ENCODE results near the gene RAB11FIP4.
A peak's percentile ranks its signal among the peaks of the same experiment; 100 is the strongest.
"Not testable (repeated sequence)": the region's sequence is repeated elsewhere in the genome, so short reads cannot be mapped to it uniquely, and the experiment has no call there.

Gene RAB11FIP4

DNA sequence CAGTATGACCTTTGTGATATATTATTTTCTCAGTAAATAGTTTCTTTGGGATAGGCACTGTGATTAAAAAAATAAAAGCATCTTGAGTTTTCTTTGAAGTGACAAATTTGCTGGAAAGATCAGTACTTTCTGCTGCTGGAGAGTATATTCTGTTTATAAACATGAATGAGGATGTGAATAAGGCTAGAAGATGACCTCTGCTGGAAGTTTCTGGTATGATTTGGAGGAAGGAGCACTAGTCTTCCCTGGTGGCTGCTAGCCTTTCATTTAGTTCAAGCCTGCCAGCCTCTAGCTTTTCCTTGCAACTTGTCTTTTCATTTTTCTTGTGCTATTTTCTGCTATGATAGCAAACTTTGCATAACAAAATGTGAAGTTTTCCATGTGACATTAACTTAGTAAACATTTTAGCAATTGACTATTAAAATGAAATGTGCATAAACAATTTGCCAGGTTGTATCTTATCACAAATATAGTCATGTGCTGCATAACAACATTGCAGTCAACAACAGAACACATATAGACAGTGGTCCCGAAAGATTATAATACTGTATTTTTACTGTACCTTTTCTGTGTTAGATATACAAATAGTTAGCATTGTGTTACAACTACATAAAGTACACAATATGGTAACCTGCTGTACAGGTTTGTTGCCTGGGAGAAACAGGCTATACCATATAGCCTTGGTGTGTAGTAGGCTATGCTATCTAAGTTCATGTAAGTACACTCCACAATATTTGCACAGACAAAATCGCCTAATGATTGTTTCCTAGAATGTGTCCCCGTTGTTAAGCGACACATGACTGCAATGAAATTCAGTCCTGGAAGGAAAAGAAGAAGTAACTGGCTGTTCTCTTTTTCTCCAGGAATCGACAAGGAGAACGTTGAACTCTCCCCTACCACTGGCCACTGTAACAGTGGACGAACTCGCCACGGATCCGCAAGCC, 18.1 kb upstream of the RAB11FIP4 start:
- Histone ChIP-seq H3K9ac (ENCODE audit: low read depth, low read length) (no peak overlapping the region), H3K4me1 (ENCODE audit: control insufficient read depth, insufficient read depth, low read length) (peaks cover 35% of the 10 kb centered on the region), H3K27me3 (ENCODE audit: control insufficient read depth, insufficient read depth, low read length) (no peaks in the 10 kb centered on the region), H3K27ac (ENCODE audit: low read depth, low read length) (peak overlapping the region; percentile 3), H3K4me3 (ENCODE audit: low read depth, low read length) (no peak overlapping the region), H3K36me3 (ENCODE audit: control insufficient read depth, insufficient read depth, low read length) (peaks cover 7% of the 10 kb centered on the region; the same call in 1 of the 2 replicates), H3K9me3 (ENCODE audit: control insufficient read depth, insufficient read depth, low read length) (no peaks in the 10 kb centered on the region)

DNA sequence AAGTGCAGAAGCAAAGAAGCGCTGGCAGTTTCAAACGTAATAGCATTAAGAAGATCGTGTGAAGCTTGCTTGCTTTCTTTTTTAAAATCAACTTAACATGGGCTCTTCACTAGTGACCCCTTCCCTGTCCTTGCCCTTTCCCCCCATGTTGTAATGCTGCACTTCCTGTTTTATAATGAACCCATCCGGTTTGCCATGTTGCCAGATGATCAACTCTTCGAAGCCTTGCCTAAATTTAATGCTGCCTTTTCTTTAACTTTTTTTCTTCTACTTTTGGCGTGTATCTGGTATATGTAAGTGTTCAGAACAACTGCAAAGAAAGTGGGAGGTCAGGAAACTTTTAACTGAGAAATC, 17.4 kb upstream of the RAB11FIP4 start:
- no peak overlapping the region for H3K27ac ChIP-seq (ENCODE audit: low read depth, low read length)
- no peaks in the 10 kb centered on the region for H3K27me3 ChIP-seq (ENCODE audit: control insufficient read depth, insufficient read depth, low read length)
- H3K36me3 ChIP-seq (ENCODE audit: control insufficient read depth, insufficient read depth, low read length): peaks cover 7% of the 10 kb centered on the region; the same call in 1 of the 2 replicates
- no peak overlapping the region for H3K9ac ChIP-seq (ENCODE audit: low read depth, low read length)
- no peaks in the 10 kb centered on the region for H3K9me3 ChIP-seq (ENCODE audit: control insufficient read depth, insufficient read depth, low read length)
- H3K4me3 ChIP-seq (ENCODE audit: low read depth, low read length): no peak overlapping the region
- peaks cover 36% of the 10 kb centered on the region for H3K4me1 ChIP-seq (ENCODE audit: control insufficient read depth, insufficient read depth, low read length)

DNA sequence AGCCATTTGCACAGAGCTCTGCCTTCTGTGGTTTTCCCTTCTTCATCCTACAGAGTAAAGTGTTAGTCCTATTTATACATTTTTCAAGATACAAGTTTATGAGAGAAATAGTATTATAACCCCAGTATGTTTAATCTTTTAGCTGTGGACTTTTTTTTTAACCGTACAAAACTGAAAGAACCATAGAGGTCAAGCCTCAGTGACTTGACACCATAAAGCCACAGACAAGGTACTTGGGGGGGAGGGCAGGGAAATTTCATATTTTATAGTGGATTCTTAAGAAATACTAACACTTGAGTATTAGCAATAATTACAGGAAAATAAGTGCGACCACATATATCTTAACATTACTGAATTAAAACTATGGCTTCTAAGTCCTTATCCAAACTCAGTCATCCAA, 17.0 kb upstream of the RAB11FIP4 start:
- no peaks in the 10 kb centered on the region for H3K27me3 ChIP-seq (ENCODE audit: control insufficient read depth, insufficient read depth, low read length)
- H3K27ac ChIP-seq (ENCODE audit: low read depth, low read length): no peak overlapping the region
- H3K9ac ChIP-seq (ENCODE audit: low read depth, low read length): no peak overlapping the region
- H3K4me1 ChIP-seq (ENCODE audit: control insufficient read depth, insufficient read depth, low read length): peaks cover 35% of the 10 kb centered on the region
- H3K4me3 ChIP-seq (ENCODE audit: low read depth, low read length): no peak overlapping the region
- H3K9me3 ChIP-seq (ENCODE audit: control insufficient read depth, insufficient read depth, low read length): no peaks in the 10 kb centered on the region
- H3K36me3 ChIP-seq (ENCODE audit: control insufficient read depth, insufficient read depth, low read length): peaks cover 7% of the 10 kb centered on the region; the same call in 1 of the 2 replicates

DNA sequence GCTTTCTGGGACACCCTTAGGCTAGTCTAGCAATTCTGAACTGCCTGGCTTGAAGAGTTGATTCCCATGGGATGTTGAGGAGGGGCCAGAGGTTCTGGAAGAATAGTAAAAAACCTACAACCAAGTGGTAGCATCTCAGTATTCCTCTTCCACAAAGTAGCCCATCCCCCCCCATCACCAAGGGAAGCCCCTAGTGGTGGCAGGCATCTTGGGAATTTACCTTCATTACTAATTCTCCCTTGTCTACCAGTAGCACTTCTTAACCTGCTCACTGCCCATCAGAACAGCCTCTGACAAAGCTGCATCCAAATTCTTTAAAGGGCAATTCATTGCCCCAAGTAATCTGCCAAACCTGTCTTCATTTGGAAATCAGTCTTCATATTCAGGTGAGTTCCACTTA, 12.8 kb upstream of the RAB11FIP4 start:
- Histone ChIP-seq H3K27me3 (ENCODE audit: control insufficient read depth, insufficient read depth, low read length) (no peaks in the 10 kb centered on the region), H3K9ac (ENCODE audit: low read depth, low read length) (no peak overlapping the region), H3K4me1 (ENCODE audit: control insufficient read depth, insufficient read depth, low read length) (peaks cover 27% of the 10 kb centered on the region), H3K36me3 (ENCODE audit: control insufficient read depth, insufficient read depth, low read length) (peaks cover 7% of the 10 kb centered on the region; the same call in 1 of the 2 replicates), H3K27ac (ENCODE audit: low read depth, low read length) (no peak overlapping the region), H3K4me3 (ENCODE audit: low read depth, low read length) (no peak overlapping the region), H3K9me3 (ENCODE audit: control insufficient read depth, insufficient read depth, low read length) (no peaks in the 10 kb centered on the region)

DNA sequence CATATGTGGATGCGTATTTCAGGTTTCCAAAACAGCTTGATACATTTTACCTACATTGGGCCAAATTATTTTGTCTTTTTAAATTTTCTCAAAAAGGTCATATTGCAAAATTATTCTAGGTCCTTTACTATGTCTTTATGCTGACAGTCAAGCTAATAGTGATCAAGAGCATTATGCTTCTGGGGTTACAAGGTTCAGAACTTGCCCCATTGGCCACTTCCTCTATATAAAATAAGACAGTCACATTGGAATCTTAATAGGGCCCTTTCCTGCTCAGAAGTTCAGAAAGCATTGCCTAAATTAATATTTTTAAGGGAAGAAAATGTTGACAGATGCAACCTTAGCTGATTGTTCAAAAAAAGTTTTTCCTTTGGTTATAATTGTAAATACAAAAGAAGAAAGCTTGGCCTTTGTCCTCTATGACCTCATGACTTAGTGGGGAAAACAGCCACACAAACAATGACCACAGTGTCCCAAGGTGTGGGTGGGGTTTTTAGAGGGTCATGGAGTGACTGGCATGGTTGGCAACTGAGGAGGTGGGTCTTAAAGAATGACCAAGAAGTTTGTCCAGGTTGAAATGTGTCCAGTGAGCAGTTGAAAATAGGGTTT, 11.8 kb upstream of the RAB11FIP4 start:
- Histone ChIP-seq H3K4me3 (ENCODE audit: low read depth, low read length) (no peak overlapping the region), H3K27me3 (ENCODE audit: control insufficient read depth, insufficient read depth, low read length) (no peaks in the 10 kb centered on the region), H3K27ac (ENCODE audit: low read depth, low read length) (no peak overlapping the region), H3K36me3 (ENCODE audit: control insufficient read depth, insufficient read depth, low read length) (no peaks in the 10 kb centered on the region), H3K9me3 (ENCODE audit: control insufficient read depth, insufficient read depth, low read length) (no peaks in the 10 kb centered on the region), H3K9ac (ENCODE audit: low read depth, low read length) (no peak overlapping the region), H3K4me1 (ENCODE audit: control insufficient read depth, insufficient read depth, low read length) (peaks cover 27% of the 10 kb centered on the region)

DNA sequence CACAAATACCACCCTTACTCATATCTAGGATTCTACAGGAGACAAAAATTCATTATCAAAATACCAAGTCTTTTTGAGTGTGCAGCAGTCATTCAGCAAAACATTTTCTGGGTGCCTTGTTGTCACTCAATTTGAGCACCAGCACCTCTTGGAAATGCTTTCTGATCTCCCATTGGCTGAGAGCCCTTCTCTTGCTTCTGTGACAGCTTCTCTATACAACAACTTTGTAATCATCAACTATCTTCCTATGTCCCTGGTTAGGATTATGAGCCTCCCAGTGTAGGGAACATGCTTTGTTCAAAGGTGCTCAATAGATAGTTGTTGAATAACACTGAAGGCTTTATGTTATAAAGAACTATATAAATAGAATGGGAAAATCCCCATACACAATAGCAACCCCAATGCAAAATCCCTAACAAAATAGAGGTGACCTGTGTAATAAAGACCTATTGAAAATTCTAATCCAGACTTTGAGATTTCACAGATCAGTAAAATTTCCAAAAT, 10.3 kb upstream of the RAB11FIP4 start:
- no peak overlapping the region for H3K27ac ChIP-seq (ENCODE audit: low read depth, low read length)
- H3K4me3 ChIP-seq (ENCODE audit: low read depth, low read length): no peak overlapping the region
- peaks cover 17% of the 10 kb centered on the region for H3K4me1 ChIP-seq (ENCODE audit: control insufficient read depth, insufficient read depth, low read length)
- H3K9me3 ChIP-seq (ENCODE audit: control insufficient read depth, insufficient read depth, low read length): no peaks in the 10 kb centered on the region
- no peak overlapping the region for H3K9ac ChIP-seq (ENCODE audit: low read depth, low read length)
- H3K27me3 ChIP-seq (ENCODE audit: control insufficient read depth, insufficient read depth, low read length): no peaks in the 10 kb centered on the region
- H3K36me3 ChIP-seq (ENCODE audit: control insufficient read depth, insufficient read depth, low read length): no peaks in the 10 kb centered on the region

- not testable (repeated sequence) for H3K36me3 ChIP-seq (ENCODE audit: control insufficient read depth, insufficient read depth, low read length); H3K4me1 ChIP-seq (ENCODE audit: control insufficient read depth, insufficient read depth, low read length); H3K27ac ChIP-seq (ENCODE audit: low read depth, low read length); H3K4me3 ChIP-seq (ENCODE audit: low read depth, low read length); H3K9me3 ChIP-seq (ENCODE audit: control insufficient read depth, insufficient read depth, low read length); H3K27me3 ChIP-seq (ENCODE audit: control insufficient read depth, insufficient read depth, low read length); H3K9ac ChIP-seq (ENCODE audit: low read depth, low read length)
Observed at GRCh38 chr17:31382668-31383275, 8.7 kb upstream of the RAB11FIP4 start.

DNA sequence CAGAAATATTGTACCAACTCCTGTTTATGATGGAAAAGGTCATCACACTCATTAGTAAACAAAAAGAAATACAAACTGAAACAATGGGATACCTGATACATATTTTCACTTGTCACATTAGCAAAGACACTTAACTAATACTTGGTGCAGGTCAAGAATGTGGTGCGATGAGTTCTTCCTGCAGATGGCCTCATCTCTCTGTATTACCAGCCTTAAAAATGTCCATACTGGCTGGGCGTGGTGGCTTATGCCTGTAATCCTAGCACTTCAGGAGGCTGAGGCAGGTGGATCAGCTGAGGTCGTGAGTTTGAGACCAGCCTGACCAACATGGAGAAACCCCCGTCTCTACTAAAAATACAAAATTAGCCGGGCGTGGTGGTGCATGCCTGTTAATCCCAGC, 8.0 kb upstream of the RAB11FIP4 start:
- H3K4me1 ChIP-seq (ENCODE audit: control insufficient read depth, insufficient read depth, low read length); H3K9me3 ChIP-seq (ENCODE audit: control insufficient read depth, insufficient read depth, low read length); H3K27me3 ChIP-seq (ENCODE audit: control insufficient read depth, insufficient read depth, low read length); H3K4me3 ChIP-seq (ENCODE audit: low read depth, low read length); H3K27ac ChIP-seq (ENCODE audit: low read depth, low read length); H3K36me3 ChIP-seq (ENCODE audit: control insufficient read depth, insufficient read depth, low read length); H3K9ac ChIP-seq (ENCODE audit: low read depth, low read length): not testable (repeated sequence)

DNA sequence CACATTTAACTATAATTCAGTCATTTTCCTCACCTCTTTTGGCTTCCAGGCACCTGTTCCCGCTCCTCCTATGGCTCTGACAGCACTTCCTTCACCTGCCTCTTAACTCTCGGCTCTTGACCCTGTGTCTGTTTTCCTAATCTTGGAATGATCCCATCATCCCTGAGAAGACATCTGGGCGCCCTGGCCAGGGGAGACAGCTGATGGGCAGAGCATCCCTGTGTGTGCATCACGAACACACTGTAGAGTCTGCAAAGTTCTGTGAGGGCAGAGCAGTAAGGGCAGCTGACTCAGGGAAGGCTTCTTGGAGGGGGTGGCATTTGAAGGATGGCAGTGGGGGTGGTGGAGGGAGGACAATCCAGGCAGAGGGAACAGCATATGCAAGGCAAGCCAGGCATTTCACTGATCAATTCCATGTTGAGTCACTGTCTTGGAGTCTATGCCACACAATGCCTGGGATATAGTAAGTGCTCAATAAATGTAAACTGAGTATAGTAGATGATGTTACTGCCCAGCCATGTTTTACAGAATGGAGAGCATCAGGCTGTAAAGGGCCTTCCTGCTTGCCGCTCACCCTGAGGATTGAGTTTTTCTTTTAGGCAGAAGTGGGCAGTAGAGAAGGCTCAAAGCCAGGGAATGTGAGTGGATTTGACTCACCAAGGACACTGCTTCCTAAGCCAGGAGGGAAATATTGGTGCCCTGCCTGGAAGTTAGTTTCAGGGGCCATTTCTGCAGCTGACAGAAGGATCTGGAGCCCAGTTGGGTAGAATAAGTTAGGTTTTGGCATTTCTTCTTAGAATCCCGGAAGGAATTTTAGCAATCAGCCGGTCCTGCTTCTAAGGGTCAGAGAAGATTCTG, 5.8 kb upstream of the RAB11FIP4 start:
- Histone ChIP-seq H3K9ac (ENCODE audit: low read depth, low read length) (no peak overlapping the region), H3K36me3 (ENCODE audit: control insufficient read depth, insufficient read depth, low read length) (no peaks in the 10 kb centered on the region), H3K4me3 (ENCODE audit: low read depth, low read length) (no peak overlapping the region)

GRCh38 chr17:31386542-31387075, 4.9 kb upstream of the RAB11FIP4 start:
- H3K4me1 ChIP-seq (ENCODE audit: control insufficient read depth, insufficient read depth, low read length): peaks cover 7% of the 10 kb centered on the region
- H3K9me3 ChIP-seq (ENCODE audit: control insufficient read depth, insufficient read depth, low read length): no peaks in the 10 kb centered on the region
- H3K27me3 ChIP-seq (ENCODE audit: control insufficient read depth, insufficient read depth, low read length): peaks cover 22% of the 10 kb centered on the region
- H3K36me3 ChIP-seq (ENCODE audit: control insufficient read depth, insufficient read depth, low read length): no peaks in the 10 kb centered on the region
- no peak overlapping the region for H3K9ac ChIP-seq (ENCODE audit: low read depth, low read length)
- H3K27ac ChIP-seq (ENCODE audit: low read depth, low read length): no peak overlapping the region
- H3K4me3 ChIP-seq (ENCODE audit: low read depth, low read length): no peak overlapping the region

More for the DNA sequence above, 5.8 kb upstream of the RAB11FIP4 start:
- H3K9me3 ChIP-seq (ENCODE audit: control insufficient read depth, insufficient read depth, low read length): no peaks in the 10 kb centered on the region
- no peak overlapping the region for H3K27ac ChIP-seq (ENCODE audit: low read depth, low read length)
- peaks cover 7% of the 10 kb centered on the region for H3K4me1 ChIP-seq (ENCODE audit: control insufficient read depth, insufficient read depth, low read length)
- peaks cover 16% of the 10 kb centered on the region for H3K27me3 ChIP-seq (ENCODE audit: control insufficient read depth, insufficient read depth, low read length)

Measured in HUES48 (cell line).